Tibial artery (tissue), 4 donors: ENCODE results near the gene FAM227B.

Source experiments
- DNase-seq, 2 donors: peaks; one replicate each; pipeline ENCODE4 v3.0.0-alpha.2; 2019
- H3K27ac ChIP-seq, 2 donors: fragments of 200-600 bp; sonication (generic) in 1 of 2; 1 replicate in 1 of 2; 2 replicates in 1 of 2; pipeline ENCODE4 v1.5.1; 2018 to 2019; ENCODE audit warnings: mild to moderate bottlenecking in 1 of 2
- H3K27me3 ChIP-seq, 2 donors: fragments of 200-600 bp; sonication (generic) in 1 of 2; one replicate each; pipeline versions ENCODE4 v1.5.1 to v1.6.0; 2016 to 2019
- H3K36me3 ChIP-seq, 3 donors: fragments of 200-600 bp; sonication (generic) in 2 of 3; one replicate each; pipeline ENCODE4 v1.5.1; 2016 to 2019; ENCODE audit warnings: mild to moderate bottlenecking in 2 of 3
- H3K4me1 ChIP-seq, 4 donors: fragments of 200-600 bp; sonication (generic) in 2 of 4; 1 replicate in 3 of 4; 2 replicates in 1 of 4; pipeline ENCODE4 v1.5.1; 2016 to 2019
- H3K4me3 ChIP-seq, 2 donors: fragments of 200-600 bp; sonication (generic) in 1 of 2; 1 replicate in 1 of 2; 2 replicates in 1 of 2; pipeline ENCODE4 v1.5.1; 2018 to 2019; ENCODE audit warnings: mild to moderate bottlenecking in 2 of 2
- H3K9me3 ChIP-seq, 3 donors: fragments of 200-600 bp; sonication (generic) in 1 of 3; one replicate each; pipeline ENCODE4 v1.5.1; 2016 to 2019
- CTCF ChIP-seq, 2 experiments: fragments of 200-600 bp in 1 of 2; fragments of 450-650 bp in 1 of 2; IDR thresholded peaks; one replicate each; pipeline ENCODE4 v1.5.1; 2017 to 2019; ENCODE audit warnings: antibody characterized with exemption in 2 of 2, mild to moderate bottlenecking in 1 of 2, moderate library complexity in 1 of 2
- intact Hi-C: fragments of 100-400 bp; cut with DNase I; formaldehyde crosslinking; loops from one replicate; pipeline ENCODE4 v1.15.0; 2023; ENCODE audit warnings: low total_unique reads

The FAM227B gene

GRCh38 chr15:49625460-49626036 is 4.9 kb upstream of the FAM227B start:
- H3K4me1 ChIP-seq = peaks cover 0 to 29% (median 14%) of the 10 kb centered on the region in 4 donors
- TF ChIP-seq CTCF (IDR thresholded peaks at IDR 0.05) = no peak
- DNase-seq = no peak
- no peak overlapping the region for H3K4me3 ChIP-seq
- H3K27ac ChIP-seq = no peak overlapping the region
- no peaks in the 10 kb centered on the region for H3K27me3 ChIP-seq
- H3K36me3 ChIP-seq = peaks cover 17 to 27% (median 27%) of the 10 kb centered on the region in 3 donors
- intact Hi-C loops = no loop called here
- peaks cover 0 to 14% (median 0%) of the 10 kb centered on the region in 3 donors for H3K9me3 ChIP-seq

- Histone ChIP-seq H3K4me3 (no peak overlapping the region), H3K27ac (no peak overlapping the region), H3K9me3 (peaks cover 0 to 14% (median 0%) of the 10 kb centered on the region in 3 donors), H3K36me3 (peaks cover 16 to 27% (median 27%) of the 10 kb centered on the region in 3 donors), H3K27me3 (no peaks in the 10 kb centered on the region), H3K4me1 (peaks cover 0 to 36% (median 18%) of the 10 kb centered on the region in 4 donors)
- TF ChIP-seq CTCF (IDR thresholded peaks at IDR 0.05) = no peak
- no peak for DNase-seq
- intact Hi-C loops = loop anchor here (5.0 kb wide), 1 partner anchor 223 kb away; no protein-coding TSS in a partner anchor
Measured at GRCh38 chr15:49624056-49624455, 3.4 kb upstream of the FAM227B start.

GRCh38 chr15:49622561-49622960 is 1.9 kb upstream of the FAM227B start:
- H3K27ac ChIP-seq = peak overlapping the region in 1 of 2 donors; percentile 91
- no peak for TF ChIP-seq CTCF (IDR thresholded peaks at IDR 0.05)
- DNase-seq = no peak
- H3K9me3 ChIP-seq = peaks cover 0 to 14% (median 0%) of the 10 kb centered on the region in 3 donors
- peak overlapping the region in 1 of 2 donors; percentile 89 for H3K4me3 ChIP-seq
- intact Hi-C loops = loop anchor here (5.0 kb wide), 1 partner anchor 225 kb away; no protein-coding TSS in a partner anchor
- H3K4me1 ChIP-seq = peaks cover 0 to 36% (median 18%) of the 10 kb centered on the region in 4 donors
- H3K27me3 ChIP-seq = no peaks in the 10 kb centered on the region
- H3K36me3 ChIP-seq = peaks cover 10 to 27% (median 26%) of the 10 kb centered on the region in 3 donors

GRCh38 chr15:49621887-49622286 is 1.3 kb upstream of the FAM227B start:
- Histone ChIP-seq H3K9me3 (peaks cover 0 to 14% (median 0%) of the 10 kb centered on the region in 3 donors), H3K36me3 (peaks cover 10 to 22% (median 22%) of the 10 kb centered on the region in 3 donors), H3K27ac (peak overlapping the region; percentile 91 to 93), H3K27me3 (no peaks in the 10 kb centered on the region), H3K4me3 (peak overlapping the region; percentile 73 to 89), H3K4me1 (peaks cover 0 to 36% (median 18%) of the 10 kb centered on the region in 4 donors)
- no peak for DNase-seq
- TF ChIP-seq CTCF (IDR thresholded peaks at IDR 0.05) = no peak
- intact Hi-C loops = loop anchor here (5.0 kb wide), 1 partner anchor 225 kb away; no protein-coding TSS in a partner anchor

GRCh38 chr15:49621401-49621811 is 788 bp upstream of the FAM227B start:
- no peak for TF ChIP-seq CTCF (IDR thresholded peaks at IDR 0.05)
- H3K4me1 ChIP-seq = peaks cover 0 to 36% (median 18%) of the 10 kb centered on the region in 4 donors
- intact Hi-C loops = loop anchor here (5.0 kb wide), 1 partner anchor 226 kb away; no protein-coding TSS in a partner anchor
- DNase-seq = no peak
- peak overlapping the region; percentile 91 to 93 for H3K27ac ChIP-seq
- H3K4me3 ChIP-seq = peak overlapping the region; percentile 73 to 89
- H3K9me3 ChIP-seq = peaks cover 0 to 14% (median 0%) of the 10 kb centered on the region in 3 donors
- no peaks in the 10 kb centered on the region for H3K27me3 ChIP-seq
- H3K36me3 ChIP-seq = peaks cover 10 to 19% (median 18%) of the 10 kb centered on the region in 3 donors
